T-helper 1 cell treated with Interleukin-12 subunit alpha and Interleukin-12 subunit beta and Interleukin-4 antibody, amounts not matched to agents 30 ng/mL and 1 ng/mL, for 36 hours (primary cell): ENCODE measurements around the gene ALS2CL. TPM values are rescaled to one million over a fixed set of nuclear protein-coding genes. Genes with fewer than 3 reads are reported as not detected.

ENCODE experiments used
- intact Hi-C: fragments of 100-400 bp; cut with micrococcal nuclease; formaldehyde crosslinking; loops from one replicate; pipeline ENCODE4 v1.15.1; 2024
- total RNA-seq: library from RNA; stranded (reverse); gene quantifications from 2 replicates; pipeline ENCODE4 v1.2.3, GENCODE V29; 2022

The ALS2CL gene
- total RNA-seq, 1 donor from 2014 or later, result 1.6 TPM

- intact Hi-C loops, result no loop called here
Observed at GRCh38 chr3:46639221-46639620, 54.3 kb downstream of the ALS2CL start.

- intact Hi-C loops, result no loop called here
Observed at GRCh38 chr3:46634856-46635255, 58.6 kb downstream of the ALS2CL start.

- intact Hi-C loops, result no loop called here
Observed at GRCh38 chr3:46632792-46633191, 60.7 kb downstream of the ALS2CL start.

- intact Hi-C loops, result loop anchor here (1.0 kb wide), 2 partner anchors 72 to 142 kb away; no protein-coding TSS in a partner anchor
Observed at GRCh38 chr3:46629551-46630517, 63.6 kb downstream of the ALS2CL start.

- intact Hi-C loops, result loop anchor here (1.0 kb wide), 1 partner anchor 71 kb away; no protein-coding TSS in a partner anchor
Observed at GRCh38 chr3:46628901-46629369, 64.5 kb downstream of the ALS2CL start.

GRCh38 chr3:46627078-46627477 is 66.4 kb downstream of the ALS2CL start:
- intact Hi-C loops, result no loop called here

- intact Hi-C loops, result no loop called here
Observed at GRCh38 chr3:46626039-46626438, 67.4 kb downstream of the ALS2CL start.

- intact Hi-C loops, result no loop called here
Observed at GRCh38 chr3:46624975-46625490, 68.4 kb downstream of the ALS2CL start.

GRCh38 chr3:46624533-46624932 is 68.9 kb downstream of the ALS2CL start:
- intact Hi-C loops, result no loop called here

GRCh38 chr3:46619845-46620778 is 73.4 kb downstream of the ALS2CL start:
- intact Hi-C loops, result no loop called here

Other genes starting within 250 kb of the ALS2CL start
- not detected in 2 replicates for gene LTF, start 228.8 kb downstream of the ALS2CL start, total RNA-seq
- not detected in 2 replicates for gene RTP3, start 195.7 kb downstream of the ALS2CL start, total RNA-seq
- gene LRRC2, start 127.4 kb downstream of the ALS2CL start, total RNA-seq, result 0.12 and 0.15 TPM in 2 replicates
- not detected in 2 replicates for gene FAM240A, start 81.2 kb downstream of the ALS2CL start, total RNA-seq
- not detected in 2 replicates for gene TMIE, start 7.7 kb upstream of the ALS2CL start, total RNA-seq
- not detected in 2 replicates for gene PRSS50, start 24.2 kb upstream of the ALS2CL start, total RNA-seq
- not detected in 2 replicates for gene MYL3, start 169.8 kb upstream of the ALS2CL start, total RNA-seq
- gene PTH1R, start 184.0 kb upstream of the ALS2CL start, total RNA-seq, result not detected in 2 replicates